Measurements from ENCODE around the gene SVOPL. TPM values are rescaled to one million over a fixed set of nuclear protein-coding genes. Genes with fewer than 3 reads are reported as not detected.

Gene SVOPL
- total RNA-seq, 1 experiment from 2014 or later: 1.1 TPM

GRCh38 chr7:138568655-138569054 lies 132.5 kb downstream of the SVOPL start:
- Histone ChIP-seq H3K56ac (ENCODE audit: insufficient read length, low read depth, low read length) (no peak overlapping the region), H3K4me1 (ENCODE audit: insufficient read depth, low read length) (no peaks in the 10 kb centered on the region), H3K14ac (ENCODE audit: insufficient read depth, low read length) (no peak overlapping the region), H3K23me2 (ENCODE audit: insufficient read length, low read depth, low read length, poor library complexity, severe bottlenecking) (no peaks in the 10 kb centered on the region), H2AFZ (ENCODE audit: low read length) (no peak overlapping the region), H3K18ac (ENCODE audit: insufficient read length, low read depth, low read length) (no peak overlapping the region), H4K91ac (ENCODE audit: insufficient read length, low read depth, low read length) (no peak overlapping the region), H2BK120ac (ENCODE audit: low read depth, low read length, poor library complexity, severe bottlenecking) (no peak overlapping the region), H4K5ac (ENCODE audit: insufficient read length, low read depth, low read length) (no peak overlapping the region), H3K27ac (ENCODE audit: insufficient read length, low read depth, low read length) (no peak overlapping the region), H2BK15ac (ENCODE audit: low read depth, low read length) (no peak overlapping the region), H3K9ac (ENCODE audit: extremely low read depth, insufficient read length, low read length) (no peak overlapping the region), H2BK12ac (ENCODE audit: insufficient read length, low read depth, low read length) (no peak overlapping the region), H4K20me1 (ENCODE audit: control insufficient read depth, insufficient read depth, insufficient read length) (no peaks in the 10 kb centered on the region), H3T11ph (ENCODE audit: low read length) (no peak overlapping the region), H2BK5ac (ENCODE audit: insufficient read length, low read length) (no peak overlapping the region), H4K8ac (replicated peaks; ENCODE audit: insufficient read length, low read depth, low read length) (no peak overlapping the region), H3K79me1 (ENCODE audit: insufficient read depth, low read depth, low read length, poor library complexity, severe bottlenecking) (no peaks in the 10 kb centered on the region), H2AK5ac (ENCODE audit: insufficient read length, low read length) (no peak overlapping the region), H2BK20ac (ENCODE audit: low read depth, low read length, poor library complexity, severe bottlenecking) (no peak overlapping the region), H3K4me2 (ENCODE audit: insufficient read depth, insufficient read length, low read length) (no peak overlapping the region), H3K23ac (ENCODE audit: insufficient read length, low read depth, low read length) (no peak overlapping the region), H3K27me3 (ENCODE audit: insufficient read depth, low read length) (no peaks in the 10 kb centered on the region), H3K9me3 (ENCODE audit: control insufficient read depth, low read depth, low read length) (peaks cover 31% of the 10 kb centered on the region), H3K4ac (ENCODE audit: low read depth, low read length) (no peak overlapping the region), H3K79me2 (ENCODE audit: insufficient read depth, low read length) (no peaks in the 10 kb centered on the region)
- H3K27ac Mint-ChIP-seq: no peak overlapping the region
- DNase-seq: no peak
- H3K36me3 Mint-ChIP-seq (ENCODE audit: insufficient read depth in 1 of 3, low read depth in 3 of 3): peaks cover 69 to 94% (median 91%) of the 10 kb centered on the region in 3 experiments
- no peak for TF ChIP-seq CTCF (conservative IDR thresholded peaks at IDR 0.05)
- H3K9me3 Mint-ChIP-seq: peaks cover 16 to 24% of the 10 kb centered on the region in 2 experiments
- WGBS (ENCODE audit: extremely low coverage, insufficient read length, low lambda C conversion rate): 100% methylated on average over 1 of the region's 2 CpGs
- peaks cover 2% of the 10 kb centered on the region; the same call in 1 of the 2 replicates for H3K27me3 Mint-ChIP-seq (ENCODE audit: low read depth)
- H3K4me3 Mint-ChIP-seq: no peak overlapping the region
- H3K4me1 Mint-ChIP-seq: peaks cover 9 to 23% of the 10 kb centered on the region in 2 experiments
